SK-N-SH (cell line): ENCODE measurements around the gene KLHL8. TPM values are rescaled to one million over a fixed set of nuclear protein-coding genes. Genes with fewer than 3 reads are reported as not detected.

Experiments
- CTCF ChIA-PET: fragments of 300-600, 350-600 bp; formaldehyde crosslinking; extraction: SDS; loops from one replicate; lab custom pipeline; 2021; lab: Yijun Ruan, JAX
- POLR2A ChIA-PET: fragments of 350-600 bp; sonication (Branson Sonifier 250); formaldehyde crosslinking; extraction: SDS; loops from one replicate; lab custom pipeline; 2020; ENCODE audit warnings: antibody characterized with exemption, inconsistent platforms; lab: Yijun Ruan, JAX
- DNase-seq: peaks from one replicate; pipeline ENCODE4 v3.0.0; 2012
- H2AFZ ChIP-seq: fragments of 200-600 bp; sonication (generic); 2 replicates; pipeline ENCODE4 v1.8.1; 2016; ENCODE audit warnings: antibody characterized with exemption, mild to moderate bottlenecking, low read depth
- H3F3A ChIP-seq: fragments of 200-600 bp; sonication (generic); replicated peaks from 2 replicates; pipeline ENCODE3; 2016; ENCODE audit warnings: antibody characterized with exemption, mild to moderate bottlenecking; ENCODE audit not compliant: insufficient read depth
- H3K27ac ChIP-seq, 2 experiments: fragments of 200-500 bp in 1 of 2; fragments of 200-600 bp in 1 of 2; sonication (Bioruptor generic) in 1 of 2; sonication (generic), shearing (Covaris generic) in 1 of 2; 2 replicates each; pipeline versions ENCODE4 v1.5.1 to v1.6.1; 2014 to 2016; ENCODE audit warnings: low read depth in 2 of 2, inconsistent platforms in 1 of 2, low read length in 1 of 2, mild to moderate bottlenecking in 1 of 2, mixed read lengths in 1 of 2
- H3K27me3 ChIP-seq: fragments of 200-600 bp; sonication (generic), shearing (Covaris generic); 2 replicates; pipeline ENCODE4 v1.6.1; 2016; ENCODE audit warnings: mixed run types; ENCODE audit not compliant: insufficient read depth
- H3K36me3 ChIP-seq, 2 experiments: fragments of 200-500 bp in 1 of 2; fragments of 200-600 bp in 1 of 2; sonication (Bioruptor generic) in 1 of 2; sonication (generic) in 1 of 2; replicated peaks in 1 of 2; 2 replicates each; pipeline versions ENCODE3 to v1.5.1; 2014 to 2016; ENCODE audit warnings: low read length in 1 of 2, mild to moderate bottlenecking in 1 of 2; ENCODE audit not compliant: insufficient read depth in 2 of 2, control insufficient read depth in 1 of 2
- H3K4me1 ChIP-seq, 2 experiments: fragments of 200-500 bp in 1 of 2; fragments of 200-600 bp in 1 of 2; sonication (Bioruptor generic) in 1 of 2; sonication (generic), shearing (Covaris generic) in 1 of 2; 2 replicates each; pipeline versions ENCODE4 v1.5.1 to v1.6.1; 2014 to 2016; ENCODE audit warnings: low read depth in 1 of 2, low read length in 1 of 2, mixed run types in 1 of 2; ENCODE audit not compliant: insufficient read depth in 2 of 2, control insufficient read depth in 1 of 2
- H3K4me2 ChIP-seq: fragments of 200-600 bp; sonication (generic), shearing (Covaris generic); 2 replicates; pipeline ENCODE4 v1.6.1; 2017; ENCODE audit warnings: mixed run types
- H3K4me3 ChIP-seq, 2 experiments: fragments of 200-500 bp in 1 of 2; fragments of 200-600 bp in 1 of 2; sonication (Bioruptor generic) in 1 of 2; sonication (generic), shearing (Covaris generic) in 1 of 2; 2 replicates each; pipeline versions ENCODE4 v1.5.1 to v1.8.1; 2014 to 2016; ENCODE audit warnings: low read depth in 2 of 2, inconsistent platforms in 1 of 2, low read length in 1 of 2, mild to moderate bottlenecking in 1 of 2, mixed read lengths in 1 of 2, moderate library complexity in 1 of 2
- H3K79me2 ChIP-seq: fragments of 200-600 bp; sonication (generic); 2 replicates; pipeline ENCODE4 v1.8.1; 2017; ENCODE audit warnings: mild to moderate bottlenecking; ENCODE audit not compliant: insufficient read depth
- H3K9ac ChIP-seq: fragments of 200-600 bp; sonication (generic); 2 replicates; pipeline ENCODE4 v1.6.1; 2017; ENCODE audit warnings: mixed run types
- H3K9me2 ChIP-seq: fragments of 200-600 bp; sonication (generic); 2 replicates; pipeline ENCODE4 v1.6.1; 2017; ENCODE audit warnings: mixed run types
- H3K9me3 ChIP-seq: fragments of 200-600 bp; sonication (generic); 2 replicates; pipeline ENCODE4 v1.6.1; 2017; ENCODE audit warnings: mixed run types, mild to moderate bottlenecking, moderate library complexity
- H4K20me1 ChIP-seq: fragments of 200-600 bp; sonication (generic); 2 replicates; pipeline ENCODE4 v1.6.1; 2017; ENCODE audit warnings: mild to moderate bottlenecking, mixed run types; ENCODE audit not compliant: insufficient read depth
- CTCF ChIP-seq: fragments of 200-600 bp; sonication (generic); IDR thresholded peaks from 2 replicates; pipeline ENCODE4 v1.6.1; 2017; ENCODE audit warnings: antibody characterized with exemption, mild to moderate bottlenecking, moderate library complexity
- EP300 ChIP-seq, 2 experiments: IDR thresholded peaks; 2 replicates each; pipeline versions ENCODE4 v1.4.0 to v1.6.1; 2012; ENCODE audit warnings: borderline replicate concordance in 1 of 2, low read depth in 1 of 2, low read length in 1 of 2
- FOSL2 ChIP-seq: IDR thresholded peaks from 2 replicates; pipeline ENCODE4 v1.4.0; 2012; ENCODE audit warnings: low read depth, mild to moderate bottlenecking, moderate library complexity, borderline replicate concordance
- FOXJ3 ChIP-seq: sonication (generic); formaldehyde crosslinking; IDR thresholded peaks from 2 replicates; pipeline ENCODE4 v1.5.1; 2020; ENCODE audit warnings: mild to moderate bottlenecking, missing genetic modification reagents
- FOXM1 ChIP-seq: IDR thresholded peaks from 2 replicates; pipeline ENCODE4 v1.4.0; 2012; ENCODE audit warnings: low read depth, mild to moderate bottlenecking
- JUND ChIP-seq: IDR thresholded peaks from 2 replicates; pipeline ENCODE4 v1.4.0; 2012
- MAX ChIP-seq: IDR thresholded peaks from 2 replicates; pipeline ENCODE4 v1.4.0; 2012; ENCODE audit warnings: low read depth
- NFIC ChIP-seq: IDR thresholded peaks from 2 replicates; pipeline ENCODE4 v1.4.0; 2012; ENCODE audit warnings: borderline replicate concordance
- PBX3 ChIP-seq: IDR thresholded peaks from 2 replicates; pipeline ENCODE4; 2012
- RAD21 ChIP-seq: IDR thresholded peaks from 2 replicates; pipeline ENCODE4 v1.6.1; 2012; ENCODE audit warnings: mild to moderate bottlenecking, low read length
- SMC3 ChIP-seq: IDR thresholded peaks from 2 replicates; pipeline ENCODE4 v1.6.1; 2012; ENCODE audit warnings: low read depth, low read length, improper control_type of control experiment
- USF2 ChIP-seq: fragments of 150-350 bp; IDR thresholded peaks from 2 replicates; pipeline ENCODE4 v1.6.1; 2017; ENCODE audit warnings: antibody characterized with exemption, low read length, low read depth, borderline replicate concordance
- ZBTB33 ChIP-seq: IDR thresholded peaks from 2 replicates; pipeline ENCODE4 v1.4.0; 2012; ENCODE audit warnings: low read depth, borderline replicate concordance
- whole genome bisulfite sequencing: methylation state at CpG from one replicate; pipeline ENCODE4 v1.1.6; 2017; ENCODE audit warnings: low lambda C conversion rate; 5-methylcytosine and 5-hydroxymethylcytosine counted together
- polyA plus RNA-seq, 3 experiments: library from polyadenylated mRNA; depleted of rRNA; stranded (reverse); fragments of >200 nt; gene quantifications; 2 replicates each; pipeline ENCODE4 v1.2.3, GENCODE V29; 2012

The KLHL8 gene
- polyA plus RNA-seq, 1 of the 3 experiments (the other 2 are of a cell fraction): 2.4 TPM

GRCh38 chr4:87180767-87181166 lies 39.7 kb downstream of the KLHL8 start (continued):
- no peak for TF ChIP-seq CTCF

GRCh38 chr4:87179751-87180150 lies 40.7 kb downstream of the KLHL8 start:
- no CpG with 5 or more reads among the region's 1 CpG for WGBS
- H3K9me3 ChIP-seq: no peaks in the 10 kb centered on the region
- H3K4me1 ChIP-seq: no peaks in the 10 kb centered on the region
- H3K79me2 ChIP-seq: no peaks in the 10 kb centered on the region
- no peaks in the 10 kb centered on the region for H4K20me1 ChIP-seq
- H3K4me3 ChIP-seq: no peak overlapping the region
- ChIA-PET POLR2A (no interaction called here), CTCF (no interaction called here)
- no peaks in the 10 kb centered on the region for H3F3A ChIP-seq
- no peak for TF ChIP-seq RAD21
- TF ChIP-seq USF2: no peak
- TF ChIP-seq CTCF: no peak
- no peak for TF ChIP-seq FOSL2
- no peak for TF ChIP-seq MAX
- no peak for TF ChIP-seq PBX3
- TF ChIP-seq ZBTB33: no peak
- no peak for TF ChIP-seq NFIC
- TF ChIP-seq SMC3: no peak
- no peak for TF ChIP-seq FOXM1
- TF ChIP-seq JUND: no peak
- TF ChIP-seq EP300 (IDR thresholded peaks at IDR 0.05; ENCODE audit: borderline replicate concordance in 1 of 2, low read depth in 1 of 2, low read length in 1 of 2): no peak
- no peak for TF ChIP-seq FOXJ3
- DNase-seq: no peak
- H3K27me3 ChIP-seq: no peaks in the 10 kb centered on the region
- H3K27ac ChIP-seq: no peak overlapping the region
- no peak overlapping the region for H2AFZ ChIP-seq
- H3K9ac ChIP-seq: no peak overlapping the region
- H3K4me2 ChIP-seq: no peak overlapping the region
- no peaks in the 10 kb centered on the region for H3K9me2 ChIP-seq
- H3K36me3 ChIP-seq: peaks cover 0 to 4% of the 10 kb centered on the region in 2 experiments
